SH-SY5Y (cell line): ENCODE measurements around the gene PTGER2.

ENCODE experiments used
- GATA2 ChIP-seq: IDR thresholded peaks from 2 replicates; pipeline ENCODE4 v1.6.1; 2011; ENCODE audit warnings: mild to moderate bottlenecking, low read depth, low read length
- GATA3 ChIP-seq: IDR thresholded peaks from 2 replicates; pipeline ENCODE4 v1.6.1; 2011; ENCODE audit warnings: low read depth, mild to moderate bottlenecking, low read length, moderate library complexity

Gene PTGER2

GRCh38 chr14:52283099-52283498 lies 31.0 kb upstream of the PTGER2 start:
- no peak for TF ChIP-seq GATA2
- TF ChIP-seq GATA3 = no peak

- TF ChIP-seq GATA3 = no peak
- TF ChIP-seq GATA2 = no peak
Measured at GRCh38 chr14:52286661-52287649, 27.2 kb upstream of the PTGER2 start.

- no peak for TF ChIP-seq GATA3
- no peak for TF ChIP-seq GATA2
Measured at GRCh38 chr14:52296378-52296777, 17.7 kb upstream of the PTGER2 start.

- no peak for TF ChIP-seq GATA3
- no peak for TF ChIP-seq GATA2
Measured at GRCh38 chr14:52298795-52299194, 15.3 kb upstream of the PTGER2 start.

GRCh38 chr14:52299692-52300278 lies 14.3 kb upstream of the PTGER2 start:
- no peak for TF ChIP-seq GATA2
- TF ChIP-seq GATA3 = no peak

- TF ChIP-seq GATA3 (no peak), GATA2 (no peak)
Measured at GRCh38 chr14:52303236-52303635, 10.9 kb upstream of the PTGER2 start.

GRCh38 chr14:52304248-52304904 lies 9.7 kb upstream of the PTGER2 start:
- TF ChIP-seq GATA2 (no peak), GATA3 (no peak)

GRCh38 chr14:52305014-52305413 lies 9.1 kb upstream of the PTGER2 start:
- no peak for TF ChIP-seq GATA3
- no peak for TF ChIP-seq GATA2

- no peak for TF ChIP-seq GATA2
- TF ChIP-seq GATA3 = no peak
Measured at GRCh38 chr14:52307376-52307775, 6.7 kb upstream of the PTGER2 start.

- no peak for TF ChIP-seq GATA3
- no peak for TF ChIP-seq GATA2
Measured at GRCh38 chr14:52307905-52308304, 6.2 kb upstream of the PTGER2 start.

- TF ChIP-seq GATA3 = no peak
- no peak for TF ChIP-seq GATA2
Measured at GRCh38 chr14:52310541-52310940, 3.6 kb upstream of the PTGER2 start.

- TF ChIP-seq GATA2 (no peak), GATA3 (no peak)
Measured at GRCh38 chr14:52312931-52313355, 1.2 kb upstream of the PTGER2 start.

GRCh38 chr14:52313462-52313861 lies 650 bp upstream of the PTGER2 start:
- no peak for TF ChIP-seq GATA2
- TF ChIP-seq GATA3 = no peak

GRCh38 chr14:52314595-52315354 lies 663 bp downstream of the PTGER2 start:
- TF ChIP-seq GATA2 = no peak
- TF ChIP-seq GATA3 = no peak
